HEK293 (cell line): ENCODE results near the gene NEK8.

ENCODE experiments used
- MYNN ChIP-seq: fragments of 450-650 bp; formaldehyde crosslinking; IDR thresholded peaks from 2 replicates; pipeline ENCODE4 v1.5.1; 2016; ENCODE audit warnings: missing biosample characterization, missing genetic modification characterization, borderline replicate concordance
- TF ChIP-seq, protein P1 (sequence below): fragments of 450-650 bp; formaldehyde crosslinking; IDR thresholded peaks from 2 replicates; pipeline ENCODE4 v1.5.1; 2016; ENCODE audit warnings: missing biosample characterization, missing genetic modification characterization
- TF ChIP-seq, protein P2 (sequence below): fragments of 450-650 bp; formaldehyde crosslinking; IDR thresholded peaks from 2 replicates; pipeline ENCODE4 v1.5.1; 2016; ENCODE audit warnings: missing biosample characterization, missing genetic modification characterization

DNA sequence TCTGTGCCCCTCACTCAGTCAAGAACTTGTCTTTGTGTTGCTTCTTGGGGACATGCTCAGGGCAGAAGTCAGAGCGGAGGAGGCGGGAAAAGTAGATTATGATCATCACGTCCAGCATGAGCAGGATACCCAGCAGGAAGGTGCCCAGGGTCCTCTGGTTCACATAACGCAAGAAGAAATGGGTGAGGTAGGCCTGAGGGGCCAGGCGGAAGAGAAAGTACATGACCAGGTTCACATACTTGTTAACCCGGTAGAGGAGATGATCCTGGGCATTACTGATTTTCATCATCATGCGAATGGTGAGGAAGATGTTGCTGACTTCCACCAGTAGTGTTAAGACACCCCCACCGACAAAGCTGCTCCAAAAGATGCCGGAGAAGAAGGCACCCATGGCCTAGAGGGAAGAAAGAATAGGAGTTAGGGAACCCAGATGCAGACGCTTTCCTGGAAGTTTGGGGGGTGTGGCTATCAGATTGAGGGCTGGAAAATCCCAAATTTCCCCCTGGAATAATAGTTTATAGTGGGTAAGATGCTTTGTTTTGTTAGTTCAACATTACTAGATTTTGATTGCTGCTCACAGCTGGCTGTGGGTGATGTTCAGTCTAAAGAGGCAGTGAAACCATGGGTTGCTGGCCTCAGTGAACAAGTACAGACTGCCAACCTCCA, 4.0 kb upstream of the NEK8 start:
- TF ChIP-seq, protein P1, sequence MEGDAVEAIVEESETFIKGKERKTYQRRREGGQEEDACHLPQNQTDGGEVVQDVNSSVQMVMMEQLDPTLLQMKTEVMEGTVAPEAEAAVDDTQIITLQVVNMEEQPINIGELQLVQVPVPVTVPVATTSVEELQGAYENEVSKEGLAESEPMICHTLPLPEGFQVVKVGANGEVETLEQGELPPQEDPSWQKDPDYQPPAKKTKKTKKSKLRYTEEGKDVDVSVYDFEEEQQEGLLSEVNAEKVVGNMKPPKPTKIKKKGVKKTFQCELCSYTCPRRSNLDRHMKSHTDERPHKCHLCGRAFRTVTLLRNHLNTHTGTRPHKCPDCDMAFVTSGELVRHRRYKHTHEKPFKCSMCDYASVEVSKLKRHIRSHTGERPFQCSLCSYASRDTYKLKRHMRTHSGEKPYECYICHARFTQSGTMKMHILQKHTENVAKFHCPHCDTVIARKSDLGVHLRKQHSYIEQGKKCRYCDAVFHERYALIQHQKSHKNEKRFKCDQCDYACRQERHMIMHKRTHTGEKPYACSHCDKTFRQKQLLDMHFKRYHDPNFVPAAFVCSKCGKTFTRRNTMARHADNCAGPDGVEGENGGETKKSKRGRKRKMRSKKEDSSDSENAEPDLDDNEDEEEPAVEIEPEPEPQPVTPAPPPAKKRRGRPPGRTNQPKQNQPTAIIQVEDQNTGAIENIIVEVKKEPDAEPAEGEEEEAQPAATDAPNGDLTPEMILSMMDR (tag by site-specific recombination): no peak
- TF ChIP-seq MYNN (tag by site-specific recombination): no peak
- TF ChIP-seq, protein P2, sequence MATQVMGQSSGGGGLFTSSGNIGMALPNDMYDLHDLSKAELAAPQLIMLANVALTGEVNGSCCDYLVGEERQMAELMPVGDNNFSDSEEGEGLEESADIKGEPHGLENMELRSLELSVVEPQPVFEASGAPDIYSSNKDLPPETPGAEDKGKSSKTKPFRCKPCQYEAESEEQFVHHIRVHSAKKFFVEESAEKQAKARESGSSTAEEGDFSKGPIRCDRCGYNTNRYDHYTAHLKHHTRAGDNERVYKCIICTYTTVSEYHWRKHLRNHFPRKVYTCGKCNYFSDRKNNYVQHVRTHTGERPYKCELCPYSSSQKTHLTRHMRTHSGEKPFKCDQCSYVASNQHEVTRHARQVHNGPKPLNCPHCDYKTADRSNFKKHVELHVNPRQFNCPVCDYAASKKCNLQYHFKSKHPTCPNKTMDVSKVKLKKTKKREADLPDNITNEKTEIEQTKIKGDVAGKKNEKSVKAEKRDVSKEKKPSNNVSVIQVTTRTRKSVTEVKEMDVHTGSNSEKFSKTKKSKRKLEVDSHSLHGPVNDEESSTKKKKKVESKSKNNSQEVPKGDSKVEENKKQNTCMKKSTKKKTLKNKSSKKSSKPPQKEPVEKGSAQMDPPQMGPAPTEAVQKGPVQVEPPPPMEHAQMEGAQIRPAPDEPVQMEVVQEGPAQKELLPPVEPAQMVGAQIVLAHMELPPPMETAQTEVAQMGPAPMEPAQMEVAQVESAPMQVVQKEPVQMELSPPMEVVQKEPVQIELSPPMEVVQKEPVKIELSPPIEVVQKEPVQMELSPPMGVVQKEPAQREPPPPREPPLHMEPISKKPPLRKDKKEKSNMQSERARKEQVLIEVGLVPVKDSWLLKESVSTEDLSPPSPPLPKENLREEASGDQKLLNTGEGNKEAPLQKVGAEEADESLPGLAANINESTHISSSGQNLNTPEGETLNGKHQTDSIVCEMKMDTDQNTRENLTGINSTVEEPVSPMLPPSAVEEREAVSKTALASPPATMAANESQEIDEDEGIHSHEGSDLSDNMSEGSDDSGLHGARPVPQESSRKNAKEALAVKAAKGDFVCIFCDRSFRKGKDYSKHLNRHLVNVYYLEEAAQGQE (tag by site-specific recombination): no peak
